Measurements from ENCODE around the gene TMEM161A.

DNA sequence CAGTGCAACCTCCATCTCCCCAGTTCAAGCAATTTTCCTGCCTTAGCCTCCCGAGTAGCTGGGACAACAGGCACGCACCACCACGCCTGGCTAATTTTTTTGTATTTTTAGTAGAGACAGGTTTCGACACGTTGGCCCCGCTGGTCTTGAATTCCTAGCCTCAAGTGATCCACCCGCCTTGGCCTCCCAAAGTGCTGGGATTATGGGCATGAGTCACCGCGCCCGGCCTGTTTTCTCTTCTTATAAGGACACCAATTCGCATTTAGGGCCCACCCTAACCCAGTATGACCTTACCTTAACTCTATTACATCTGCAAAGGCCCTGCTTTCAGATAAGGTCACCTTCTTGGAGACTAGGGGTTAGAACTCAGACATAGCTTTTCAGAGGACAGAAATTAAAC lies 35.1 kb downstream of the TMEM161A start:
- TF ChIP-seq CTCF (IDR thresholded peaks at IDR 0.05), result no peak
- TF ChIP-seq POLR2A (IDR thresholded peaks at IDR 0.05), result no peak
